HG02885 (cell line): Measurements from ENCODE around the gene RUVBL1.
A peak's percentile ranks its signal among the peaks of the same experiment; 100 is the strongest.
"Not testable (repeated sequence)": the region's sequence is repeated elsewhere in the genome, so short reads cannot be mapped to it uniquely, and the experiment has no call there.

ENCODE experiments used
- ATAC-seq: cut with Tn5 transposase; IDR thresholded peaks from one replicate; pipeline ENCODE4 v1.9.1; 2021; ENCODE audit warnings: mild to moderate bottlenecking; ENCODE audit not compliant: unreplicated experiment, poor library complexity

The RUVBL1 gene

DNA sequence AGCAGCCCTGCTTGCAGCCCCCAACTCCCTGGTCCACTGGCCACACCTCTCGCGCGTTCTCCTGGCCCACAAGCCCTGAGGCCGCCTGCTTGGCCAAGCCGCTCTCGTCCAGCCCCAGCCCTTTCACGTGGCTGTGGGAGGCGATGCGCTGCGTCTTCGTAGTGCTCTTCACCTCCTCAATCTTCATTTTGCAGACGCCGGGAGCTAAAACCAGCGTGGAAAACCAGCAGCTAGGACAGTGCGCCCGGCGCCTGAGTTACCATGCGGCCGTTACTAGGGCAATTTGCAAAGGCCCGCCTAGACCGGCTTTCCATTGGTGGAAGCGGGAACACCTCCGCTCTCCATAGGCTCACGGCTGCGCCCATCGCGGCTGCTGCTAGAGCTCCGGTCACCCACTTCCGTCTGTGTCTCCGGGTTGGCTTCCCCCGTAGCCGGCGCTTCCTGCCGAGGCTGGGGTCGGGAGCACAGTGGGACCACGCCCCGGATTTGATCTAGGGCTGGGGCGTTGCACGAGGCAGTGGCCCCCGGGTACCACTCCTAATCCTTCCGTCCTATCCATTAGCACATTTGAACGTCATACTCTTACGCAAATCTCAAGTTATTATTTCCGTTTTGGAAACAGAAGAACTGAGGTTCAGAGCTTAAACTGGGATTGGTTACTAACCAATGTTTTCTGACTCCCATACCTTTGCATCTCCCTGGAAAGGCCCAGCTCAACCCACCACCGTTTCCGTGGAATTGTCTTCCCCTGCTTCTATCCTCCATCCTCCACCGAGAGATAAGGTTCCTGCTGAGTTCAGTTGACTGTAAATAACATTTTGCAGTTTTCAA lies at the start of gene RUVBL1:
TSS of gene RUVBL1 (minus strand) at position 275 of the 831 bp plus-strand sequence. CDS start at position 187, 88 bp downstream.
- ATAC-seq = peak; percentile 99

DNA sequence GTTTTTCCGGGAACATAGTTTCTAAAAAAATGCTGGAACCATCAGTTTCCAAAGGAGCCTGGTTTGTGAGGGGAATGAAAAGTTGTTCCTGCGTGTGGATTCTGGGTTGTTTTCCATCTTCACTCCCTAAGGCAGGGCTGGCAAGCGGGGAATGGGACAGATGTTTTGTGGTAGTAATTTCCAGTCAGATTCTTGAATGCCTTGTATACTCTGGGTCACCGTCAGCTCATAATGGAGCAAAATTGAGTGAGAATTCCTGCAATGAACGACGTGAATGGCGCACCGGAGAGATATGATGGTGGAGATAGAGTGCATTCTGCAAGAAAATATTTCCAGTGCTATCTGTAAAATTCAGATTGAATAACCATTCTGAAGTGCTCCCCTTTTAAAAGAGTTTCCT lies 49.6 kb upstream of the RUVBL1 start:
- ATAC-seq = no peak

DNA sequence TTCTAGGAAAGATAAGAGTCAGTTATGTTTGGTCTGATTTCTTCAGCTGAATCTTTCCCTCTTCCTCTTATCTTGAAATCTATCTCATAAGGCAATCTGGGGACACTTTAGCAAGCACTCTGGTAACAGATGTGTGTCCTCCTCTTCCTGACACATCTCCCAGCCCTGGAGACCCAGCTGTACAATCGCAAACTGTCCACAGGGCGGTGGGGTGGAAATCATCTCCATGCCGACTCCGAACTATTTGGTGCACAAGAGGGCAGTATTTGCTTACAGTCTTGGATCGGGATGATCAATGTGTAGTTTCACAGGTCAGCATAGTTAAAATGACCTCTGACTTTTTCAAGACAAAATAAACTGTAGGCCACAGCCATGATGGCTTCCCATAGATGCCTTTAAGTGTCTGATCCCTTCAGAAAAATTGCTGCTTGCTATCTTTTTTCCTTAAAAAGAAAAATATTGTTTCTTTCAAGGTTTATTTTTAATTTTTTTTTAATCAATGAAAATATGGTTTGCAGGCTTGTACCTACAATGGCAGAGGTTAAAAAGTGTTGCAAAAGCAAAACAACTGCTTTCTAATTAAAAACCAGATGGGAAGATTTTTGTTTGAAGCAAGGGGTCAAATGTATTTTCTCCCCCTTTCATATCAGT lies 47.4 kb upstream of the RUVBL1 start:
- ATAC-seq = no peak

DNA sequence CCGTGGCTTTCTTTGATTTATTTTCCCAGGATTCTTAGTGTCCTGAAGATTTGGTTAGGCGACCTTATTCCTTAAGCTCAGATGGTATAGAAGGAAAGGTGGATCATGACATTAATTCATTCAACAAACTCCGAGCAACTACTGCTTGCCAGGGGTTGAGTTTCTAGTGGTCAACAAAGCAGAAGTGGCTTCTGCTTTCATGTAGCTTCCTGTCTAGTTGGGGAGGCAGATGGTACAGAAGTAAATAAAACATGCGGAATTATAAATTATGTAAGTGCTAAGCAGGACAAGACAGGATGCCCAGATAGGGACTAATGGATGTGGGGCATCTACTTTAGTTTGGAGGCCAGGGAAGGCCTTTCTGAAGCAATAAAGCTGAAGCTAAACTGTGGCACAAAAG lies 45.2 kb upstream of the RUVBL1 start:
- ATAC-seq = no peak

DNA sequence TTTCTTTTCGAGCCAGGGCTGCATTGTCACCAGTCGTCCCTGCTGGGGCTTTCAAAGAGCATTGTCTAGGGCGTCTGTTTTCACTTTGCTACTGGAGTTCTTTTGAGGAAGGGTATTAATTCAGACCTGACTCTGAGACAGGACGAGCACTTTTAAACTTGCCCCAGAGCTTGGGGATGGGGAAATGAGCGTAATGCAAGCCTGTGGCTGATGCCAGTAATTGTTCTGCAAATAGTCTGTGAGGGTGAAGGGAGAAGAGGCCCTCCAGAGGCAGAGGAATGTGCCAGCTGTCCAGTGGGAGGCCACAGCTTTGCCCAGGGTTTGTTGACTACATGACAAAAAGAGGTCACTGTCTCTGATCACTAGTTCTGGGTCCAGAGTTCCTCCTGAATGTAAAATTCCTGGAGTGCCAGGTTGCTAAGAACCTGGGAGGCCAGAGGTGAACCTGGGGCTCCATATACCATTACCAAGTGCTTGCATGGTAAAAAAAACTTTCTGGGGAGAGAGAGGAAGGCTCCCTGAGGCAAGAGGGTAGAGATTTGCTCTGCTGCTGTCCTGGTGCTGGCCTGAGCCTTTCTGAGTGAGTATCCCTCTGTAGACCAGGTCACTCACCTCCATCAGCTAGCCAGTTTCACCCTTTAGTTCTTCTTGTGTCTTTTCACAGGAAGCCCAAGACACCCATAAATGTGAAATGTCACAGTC lies 44.5 kb upstream of the RUVBL1 start:
- ATAC-seq = no peak

DNA sequence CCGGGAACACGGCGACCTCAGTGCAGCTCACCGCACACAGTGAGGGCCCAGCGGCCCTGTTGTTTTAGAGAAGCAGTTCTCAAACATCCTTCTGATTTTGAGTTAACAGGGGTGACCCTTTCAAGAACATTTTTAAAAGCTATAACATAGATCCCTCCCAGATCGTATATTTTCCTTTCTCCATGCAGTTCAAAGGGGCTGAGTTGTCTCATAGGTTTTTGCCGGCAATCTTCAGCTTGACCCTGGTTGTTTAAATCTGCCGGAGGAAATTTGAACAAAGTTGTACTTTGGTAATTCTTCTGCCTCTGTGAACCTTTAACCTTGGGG lies 44.0 kb upstream of the RUVBL1 start:
- ATAC-seq = no peak

DNA sequence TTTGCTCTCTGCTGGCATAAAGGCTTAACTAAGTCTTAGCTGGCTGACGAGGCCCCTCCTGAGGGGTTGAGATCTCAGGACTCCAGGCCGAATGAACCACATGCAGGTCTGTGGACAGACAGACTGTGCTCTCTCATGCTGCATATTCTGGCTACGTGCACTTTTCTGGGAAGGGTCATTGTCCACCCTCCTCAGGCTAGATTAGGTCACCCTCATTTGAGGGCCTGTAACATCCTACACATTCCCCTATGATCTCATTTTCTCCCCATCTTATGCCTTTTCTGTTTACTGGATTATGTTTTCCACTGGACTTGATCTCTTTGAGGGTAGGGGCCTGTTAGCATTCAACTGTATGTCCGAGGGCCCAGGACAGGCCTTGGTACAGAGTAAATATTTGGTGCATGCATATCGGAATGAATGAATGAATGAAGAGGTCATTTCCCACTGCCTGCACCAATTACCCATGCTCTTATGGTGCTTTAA lies 43.4 kb upstream of the RUVBL1 start:
- ATAC-seq = no peak

DNA sequence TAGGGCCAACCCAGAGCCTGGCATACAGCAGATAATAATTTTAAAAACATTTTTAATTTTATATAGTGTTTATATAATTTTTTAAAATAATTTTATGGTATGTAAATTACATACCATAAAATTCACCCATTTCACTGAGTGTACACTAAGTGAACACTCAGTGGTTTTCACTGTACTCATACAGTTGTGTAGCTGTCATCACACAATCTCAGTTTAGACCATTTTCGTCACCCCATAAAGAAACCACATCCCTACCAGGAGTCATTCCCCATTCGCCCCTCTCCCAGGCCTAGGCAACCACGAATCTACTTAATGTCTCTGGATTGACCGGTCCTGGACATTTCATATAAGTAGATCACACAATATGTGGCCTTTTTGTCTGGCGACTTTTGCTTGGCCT lies 39.8 kb upstream of the RUVBL1 start:
- ATAC-seq = no peak

DNA sequence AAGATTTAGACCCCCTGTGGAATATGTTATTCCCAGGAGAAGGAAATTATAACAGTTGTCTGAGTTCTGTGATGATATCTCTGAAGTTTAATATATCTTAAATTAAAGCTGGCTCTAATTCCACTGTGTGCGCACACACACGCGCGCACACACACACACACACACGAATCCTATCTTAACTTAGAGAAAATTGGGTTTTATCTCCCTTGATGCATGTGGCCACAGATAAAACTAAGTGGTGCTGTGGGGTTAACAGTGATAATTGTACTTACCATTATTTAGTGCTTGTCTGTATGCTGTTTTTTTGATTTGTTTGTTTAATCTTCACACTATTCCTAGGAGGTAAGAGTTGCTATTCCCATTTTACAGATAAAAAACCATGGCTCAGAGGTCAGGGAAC lies 37.0 kb upstream of the RUVBL1 start:
- ATAC-seq = no peak

DNA sequence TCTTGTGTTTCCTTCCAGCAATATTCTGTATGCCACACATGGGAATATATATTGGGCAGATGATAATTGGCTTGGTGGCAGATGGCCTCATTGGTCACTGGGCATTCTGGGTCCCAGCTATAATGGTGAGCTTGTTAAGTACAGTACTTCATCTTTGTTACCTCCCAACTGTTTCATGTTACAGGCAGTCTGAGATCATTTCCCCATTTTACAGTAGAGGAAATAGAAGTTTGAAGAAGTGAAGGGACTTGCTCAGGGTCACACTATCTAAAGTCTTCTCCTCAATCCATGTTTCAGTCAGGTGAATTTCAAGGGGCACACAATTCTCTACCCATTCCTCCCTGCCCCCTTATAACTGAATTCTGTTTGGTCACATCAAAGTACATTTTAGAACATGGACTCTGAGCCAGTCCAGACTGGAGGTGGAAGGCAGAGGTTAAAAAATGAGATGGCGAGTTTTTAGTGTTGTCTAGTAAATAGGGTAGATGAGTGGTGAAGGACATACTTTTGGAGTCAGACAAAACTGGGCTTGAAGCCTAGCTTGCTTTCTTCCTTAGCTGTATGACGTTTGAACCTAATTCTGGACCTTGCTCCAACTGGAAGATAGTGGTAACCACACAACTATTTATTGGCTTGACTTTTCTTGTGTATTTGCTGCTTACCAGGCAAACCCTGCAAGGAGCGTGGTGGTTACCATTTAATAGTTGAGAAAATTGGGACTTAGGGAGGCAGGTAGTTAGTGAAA lies 32.2 kb upstream of the RUVBL1 start:
- no peak for ATAC-seq

DNA sequence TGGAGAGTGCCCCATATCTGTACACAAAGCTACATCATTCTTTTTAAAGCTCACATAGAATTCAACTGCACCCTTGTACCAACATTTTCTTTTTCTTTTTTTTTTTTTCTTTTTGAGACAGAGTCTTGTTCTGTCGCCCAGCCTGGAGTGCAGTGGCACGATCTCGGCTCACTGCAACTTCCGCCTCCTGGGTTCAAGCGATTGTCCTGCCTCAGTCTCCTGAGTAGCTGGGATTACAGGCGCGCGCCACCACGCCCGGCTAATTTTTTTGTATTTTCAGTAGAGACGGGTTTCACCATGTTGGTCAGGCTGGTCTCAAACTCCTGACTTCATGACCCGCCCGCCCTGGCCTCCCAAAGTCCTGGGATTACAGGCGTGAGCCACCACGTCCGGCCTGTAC lies 30.7 kb upstream of the RUVBL1 start:
- ATAC-seq = not testable (repeated sequence)

DNA sequence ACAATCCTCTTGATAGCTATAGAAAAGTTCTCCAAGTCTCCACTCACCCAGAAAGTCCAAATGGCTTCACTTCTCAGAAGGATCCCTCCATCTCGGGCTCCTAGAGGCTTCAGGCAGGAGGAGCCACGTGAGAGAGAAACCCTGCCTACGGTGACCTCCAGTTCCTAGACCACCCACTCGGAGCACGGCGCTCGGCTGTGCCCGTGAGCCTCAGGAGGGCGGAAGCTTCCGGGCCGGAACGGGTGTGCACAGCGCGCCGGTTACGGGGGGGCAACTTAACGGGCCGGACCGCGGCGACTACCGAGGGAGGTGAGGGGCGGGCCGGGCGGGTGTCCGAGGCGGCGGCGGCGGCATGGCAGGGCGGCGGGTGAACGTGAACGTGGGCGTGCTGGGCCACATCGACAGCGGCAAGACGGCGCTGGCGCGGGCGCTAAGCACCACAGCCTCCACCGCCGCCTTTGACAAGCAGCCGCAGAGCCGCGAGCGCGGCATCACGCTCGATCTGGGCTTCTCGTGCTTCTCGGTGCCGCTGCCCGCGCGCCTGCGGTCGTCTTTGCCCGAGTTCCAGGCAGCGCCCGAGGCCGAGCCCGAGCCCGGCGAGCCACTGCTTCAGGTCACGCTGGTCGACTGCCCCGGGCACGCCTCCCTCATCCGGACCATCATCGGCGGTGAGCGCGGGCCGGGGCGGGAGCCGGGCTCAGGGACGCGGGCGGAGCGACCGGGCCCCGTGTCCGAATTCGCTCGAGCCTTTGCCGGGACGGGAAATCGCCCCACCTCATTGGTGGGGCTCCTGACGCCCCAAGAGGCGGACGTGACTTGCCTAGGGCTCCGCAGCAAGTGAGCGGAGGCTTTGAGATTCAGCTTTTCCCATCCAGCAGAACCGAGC lies 29.8 kb upstream of the RUVBL1 start, which contains the start of gene EEFSEC:
TSS of gene EEFSEC (plus strand) at position 326 of the 886 bp plus-strand sequence. CDS start at position 353, 27 bp downstream.
- peak; percentile 90 for ATAC-seq

DNA sequence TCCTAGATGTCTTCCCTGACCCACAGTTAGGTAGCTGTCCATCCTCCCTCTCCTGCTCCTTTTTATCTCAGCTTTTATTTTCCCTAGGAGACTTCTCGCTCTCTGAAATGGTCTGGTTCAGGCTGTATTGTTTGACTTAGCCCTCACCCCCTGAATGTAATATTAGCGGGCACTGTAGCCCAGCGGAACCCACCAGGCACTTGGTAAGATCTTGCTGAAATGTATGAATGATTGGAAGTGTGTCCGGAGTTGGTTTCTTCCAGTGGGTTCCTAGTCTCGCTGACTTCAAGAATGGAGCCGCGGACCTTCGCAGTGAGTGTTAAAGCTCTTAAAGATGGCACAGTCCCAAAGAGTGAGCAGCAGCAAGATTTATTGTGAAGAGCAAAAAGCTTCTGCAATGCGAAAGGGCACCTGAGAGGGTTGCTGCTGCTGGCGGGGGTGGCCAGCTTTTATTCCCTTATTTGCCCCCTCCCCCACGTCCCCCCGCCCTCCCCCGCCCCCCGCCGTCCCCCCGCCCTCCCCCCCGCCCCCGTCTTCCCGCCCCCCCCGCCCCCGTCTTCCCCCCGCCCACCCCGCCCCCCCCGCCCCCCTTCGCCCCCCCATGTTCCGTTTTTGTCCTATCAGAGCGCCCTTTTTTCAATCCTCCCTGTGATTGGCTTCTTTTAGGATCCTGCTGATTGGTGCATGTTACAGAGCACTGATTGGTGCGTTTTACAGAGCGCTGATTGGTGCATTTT lies 29.0 kb upstream of the RUVBL1 start:
- ATAC-seq = no peak

DNA sequence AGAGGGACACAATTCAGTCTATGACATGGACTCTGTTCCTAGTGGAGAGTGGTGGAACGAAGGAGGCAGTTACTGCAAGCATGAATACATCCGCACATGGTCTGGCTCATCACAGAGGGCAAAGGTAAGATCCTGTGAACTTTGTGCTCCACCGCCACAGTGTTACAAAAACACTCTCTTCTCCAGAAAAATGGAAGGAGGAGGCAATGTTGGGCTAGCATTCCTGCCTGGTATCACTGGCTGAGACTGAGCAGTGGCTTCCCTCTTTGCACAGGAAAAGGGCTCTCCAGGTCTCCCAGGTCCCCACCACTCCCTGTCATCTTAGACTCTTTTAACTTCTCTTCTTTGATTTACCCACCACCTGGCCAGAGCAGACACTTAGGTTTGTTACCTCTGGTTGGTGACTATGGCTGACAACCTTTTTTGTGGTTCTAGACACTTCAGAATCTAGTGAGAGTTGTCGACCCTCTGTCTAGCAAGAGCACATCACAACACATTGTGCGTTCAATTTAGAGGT lies 28.2 kb upstream of the RUVBL1 start:
- ATAC-seq = no peak

DNA sequence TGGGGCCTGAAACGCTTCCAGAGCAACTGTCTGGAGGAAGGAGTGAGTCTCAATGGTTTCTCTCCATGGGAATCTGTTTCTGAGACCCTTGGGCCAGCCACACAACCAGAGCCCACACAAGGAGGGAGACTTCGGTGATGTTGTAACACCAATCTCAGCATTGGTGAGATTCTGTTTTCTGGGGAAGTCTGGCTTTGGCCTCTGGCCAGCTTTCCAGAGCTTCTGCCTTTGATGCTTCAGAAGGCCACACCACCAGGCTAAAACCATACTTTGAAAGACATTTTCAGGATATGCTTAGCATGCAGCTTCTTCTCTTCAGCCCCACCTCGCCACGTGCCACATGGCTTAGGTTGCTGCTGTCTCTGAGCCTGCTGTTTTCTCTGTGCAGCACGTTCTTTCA lies 26.0 kb upstream of the RUVBL1 start:
- no peak for ATAC-seq

DNA sequence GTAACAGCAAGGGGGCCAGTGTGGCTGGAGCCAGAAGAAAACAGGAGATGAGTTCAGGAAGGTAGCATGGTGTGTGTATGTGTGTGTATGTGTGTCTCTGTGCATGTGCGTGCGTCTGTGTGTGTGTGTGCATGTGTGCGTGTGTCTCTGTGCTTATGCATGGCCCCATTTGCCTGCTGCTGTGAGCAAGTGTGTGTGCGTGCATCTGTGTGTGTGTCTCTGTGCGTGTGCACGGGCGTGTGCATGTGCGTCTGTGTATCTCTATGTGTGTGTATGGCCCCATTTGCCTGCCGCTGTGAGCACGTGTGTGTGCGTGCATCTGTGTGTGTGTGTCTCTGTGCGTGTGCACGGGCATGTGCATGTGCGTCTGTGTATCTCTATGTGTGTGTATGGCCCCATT lies 22.6 kb upstream of the RUVBL1 start:
- no peak for ATAC-seq

DNA sequence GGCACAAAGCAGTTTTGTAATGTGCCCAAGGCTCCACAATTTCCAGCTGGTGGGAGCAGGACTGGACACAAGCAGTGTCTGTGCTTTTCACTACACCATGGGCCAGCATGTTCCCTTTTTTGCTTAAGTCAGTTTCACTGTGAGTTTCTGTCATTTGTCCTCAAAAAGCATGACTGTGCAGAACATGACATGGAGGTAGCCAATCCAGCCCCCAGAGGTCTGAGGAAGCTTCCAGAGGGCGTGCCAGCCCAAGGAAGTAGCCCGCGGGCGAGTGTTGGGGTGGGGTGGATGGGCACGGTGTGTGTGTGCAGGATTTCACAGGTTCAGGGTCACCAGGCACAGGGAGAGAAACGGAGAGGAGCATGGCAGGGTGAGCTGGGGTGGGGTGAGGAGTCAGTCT lies 21.7 kb upstream of the RUVBL1 start:
- no peak for ATAC-seq

DNA sequence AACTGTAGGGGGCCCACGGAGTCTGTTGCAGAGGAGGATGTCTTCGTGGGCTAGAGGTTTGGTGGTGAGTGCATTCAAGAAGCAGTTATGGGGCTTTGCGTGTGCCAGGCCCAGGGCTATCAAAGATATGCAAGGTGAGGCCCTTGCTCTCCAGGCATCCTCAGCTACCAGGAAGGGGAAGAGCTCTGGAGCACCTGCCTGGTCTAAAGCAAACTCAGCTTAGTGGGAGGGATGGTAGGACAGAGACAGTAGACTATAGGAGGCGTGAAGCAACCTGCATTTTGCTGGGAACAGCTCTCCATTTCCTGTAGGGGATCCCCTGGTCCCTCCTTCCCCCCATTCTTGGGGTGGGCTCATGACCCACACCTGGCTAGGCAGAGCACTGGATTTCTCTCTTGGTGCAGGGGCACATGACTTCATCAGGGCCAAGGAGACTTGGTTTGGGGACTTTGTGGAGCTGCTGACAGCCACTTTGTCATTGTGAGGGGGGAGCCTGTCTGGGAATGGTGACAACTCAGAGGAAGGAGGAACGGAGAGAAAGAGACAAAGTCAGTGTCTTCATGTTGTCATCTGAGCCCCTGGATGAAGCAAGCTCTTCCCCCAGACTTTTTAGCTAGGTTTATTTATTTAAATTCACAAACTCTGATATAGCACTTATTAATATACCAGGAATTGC lies 21.0 kb upstream of the RUVBL1 start:
- no peak for ATAC-seq
